CD14-positive monocyte (primary cell): ENCODE results near the gene PHACTR4. TPM values are rescaled to one million over a fixed set of nuclear protein-coding genes. Genes with fewer than 3 reads are reported as not detected.
A peak's percentile ranks its signal among the peaks of the same experiment; 100 is the strongest.

Source experiments
- DNase-seq, 3 donors: peaks; one replicate each; pipeline ENCODE4 v3.0.0-alpha.2; 2011 to 2022
- H2AFZ ChIP-seq: 2 replicates; pipeline ENCODE4 v1.6.0; 2012; ENCODE audit warnings: mild to moderate bottlenecking, low read depth, low read length, inconsistent platforms; ENCODE audit not compliant: insufficient read depth, poor library complexity, severe bottlenecking
- H3K27ac ChIP-seq, 2 donors: 1 replicate in 1 of 2; 2 replicates in 1 of 2; pipeline ENCODE4 v1.5.1; 2012 to 2013; ENCODE audit warnings: low read length in 2 of 2, control low read depth in 1 of 2, inconsistent platforms in 1 of 2, low read depth in 1 of 2, mild to moderate bottlenecking in 1 of 2
- H3K27me3 ChIP-seq, 2 donors: one replicate each; pipeline versions ENCODE4 v1.6.0 to v1.6.1; 2011 to 2013; ENCODE audit warnings: low read length in 2 of 2; ENCODE audit not compliant: control insufficient read depth in 2 of 2, insufficient read depth in 2 of 2
- H3K36me3 ChIP-seq, 2 donors: replicated peaks in 1 of 2; 1 replicate in 1 of 2; 2 replicates in 1 of 2; pipeline versions ENCODE4 v1.5.1 to v1.6.1; 2012 to 2013; ENCODE audit warnings: low read length in 2 of 2, control low read depth in 1 of 2, inconsistent platforms in 1 of 2, mild to moderate bottlenecking in 1 of 2; ENCODE audit not compliant: insufficient read depth in 2 of 2, control insufficient read depth in 1 of 2
- H3K4me1 ChIP-seq, 2 donors: 1 replicate in 1 of 2; 2 replicates in 1 of 2; pipeline versions ENCODE4 v1.5.1 to v1.6.1; 2012 to 2013; ENCODE audit warnings: low read length in 2 of 2, control low read depth in 1 of 2, inconsistent platforms in 1 of 2, mild to moderate bottlenecking in 1 of 2, moderate library complexity in 1 of 2; ENCODE audit not compliant: insufficient read depth in 2 of 2, control insufficient read depth in 1 of 2
- H3K4me2 ChIP-seq: replicated peaks from 2 replicates; pipeline ENCODE3; 2012; ENCODE audit warnings: low read length, moderate library complexity, mild to moderate bottlenecking; ENCODE audit not compliant: poor library complexity, severe bottlenecking; ENCODE audit errors: extremely low read depth
- H3K4me3 ChIP-seq, 3 experiments: fragments of 200-600 bp in 1 of 3; sonication (generic) in 1 of 3; replicated peaks in 1 of 3; 1 replicate in 2 of 3; 2 replicates in 1 of 3; pipeline ENCODE4 v1.5.1; 2011 to 2013; ENCODE audit warnings: low read length in 3 of 3, mild to moderate bottlenecking in 3 of 3, control low read depth in 2 of 3, low read depth in 2 of 3, inconsistent platforms in 1 of 3, moderate library complexity in 1 of 3
- H3K79me2 ChIP-seq: 2 replicates; pipeline ENCODE4 v1.6.0; 2012; ENCODE audit warnings: mild to moderate bottlenecking, control low read depth, inconsistent platforms, low read length, moderate library complexity; ENCODE audit not compliant: insufficient read depth
- H3K9ac ChIP-seq: 2 replicates; pipeline ENCODE4 v1.6.0; 2017; ENCODE audit warnings: low read length, mild to moderate bottlenecking; ENCODE audit not compliant: insufficient read depth, poor library complexity, severe bottlenecking
- H3K9me3 ChIP-seq, 2 donors: replicated peaks in 1 of 2; 1 replicate in 1 of 2; 2 replicates in 1 of 2; pipeline versions ENCODE4 v1.5.1 to v1.6.1; 2012 to 2013; ENCODE audit warnings: low read length in 2 of 2, control low read depth in 1 of 2; ENCODE audit not compliant: control insufficient read depth in 1 of 2, insufficient read depth in 1 of 2
- H4K20me1 ChIP-seq: 2 replicates; pipeline ENCODE4 v1.6.0; 2012; ENCODE audit warnings: mild to moderate bottlenecking, low read length, control low read depth, moderate library complexity; ENCODE audit not compliant: insufficient read depth
- H3K27ac Mint-ChIP-seq, 7 donors: one replicate each; pipeline ENCODE4 v1.8.0; 2020; ENCODE audit warnings: mild to moderate bottlenecking in 7 of 7, mixed read lengths in 7 of 7, moderate library complexity in 6 of 7, inconsistent platforms in 2 of 7
- H3K27me3 Mint-ChIP-seq, 3 donors: one replicate each; pipeline ENCODE4 v1.8.0; 2021 to 2022; ENCODE audit warnings: low read depth in 3 of 3, mild to moderate bottlenecking in 3 of 3, mixed read lengths in 3 of 3, moderate library complexity in 3 of 3, inconsistent platforms in 1 of 3
- H3K36me3 Mint-ChIP-seq, 2 donors: one replicate each; pipeline ENCODE4 v1.8.0; 2020; ENCODE audit warnings: mixed read lengths in 2 of 2, inconsistent platforms in 1 of 2, mild to moderate bottlenecking in 1 of 2
- H3K4me1 Mint-ChIP-seq: one replicate; pipeline ENCODE4 v1.8.0; 2020; ENCODE audit warnings: mild to moderate bottlenecking, mixed read lengths
- H3K4me3 Mint-ChIP-seq, 2 donors: one replicate each; pipeline ENCODE4 v1.8.0; 2020; ENCODE audit warnings: mild to moderate bottlenecking in 2 of 2, mixed read lengths in 2 of 2, moderate library complexity in 1 of 2
- H3K9me3 Mint-ChIP-seq, 7 donors: one replicate each; pipeline ENCODE4 v1.8.0; 2020 to 2022; ENCODE audit warnings: mixed read lengths in 7 of 7, mild to moderate bottlenecking in 6 of 7, moderate library complexity in 6 of 7, inconsistent platforms in 2 of 7
- CTCF ChIP-seq: fragments of 200-600 bp; IDR thresholded peaks from one replicate; pipeline ENCODE4 v1.8.0; 2022; ENCODE audit warnings: antibody characterized with exemption, mild to moderate bottlenecking
- WGBS: methylation state at CpG from one replicate; pipeline ENCODE4 v1.1.5; 2013; ENCODE audit warnings: missing lambda C conversion rate; ENCODE audit not compliant: insufficient coverage; 5-methylcytosine and 5-hydroxymethylcytosine counted together
- intact Hi-C, 2 donors: fragments of 100-400 bp; cut with micrococcal nuclease; formaldehyde crosslinking; loops; one replicate each; pipeline versions ENCODE4 v1.15.0 to v1.15.1; 2023
- polyA plus RNA-seq, 3 donors: library from polyadenylated mRNA; depleted of rRNA in 1 of 3; unstranded in 2 of 3; stranded (reverse) in 1 of 3; fragments of 300-500 nt in 2 of 3; fragments of >200 nt in 1 of 3; fragmentation: Illumina TruSeq in 2 of 3; gene quantifications; 1 replicate in 2 of 3; 2 replicates in 1 of 3; pipeline ENCODE4 v1.2.3, GENCODE V29; 2012 to 2021

PHACTR4 gene
- polyA plus RNA-seq, 3 donors, result 2.9 to 9.7 (median 2.9) TPM

- Histone ChIP-seq H3K9me3 (no peaks in the 10 kb centered on the region), H4K20me1 (peaks cover 10% of the 10 kb centered on the region), H3K4me2 (no peak overlapping the region), H3K36me3 (peaks cover 0 to 13% of the 10 kb centered on the region in 2 donors), H2AFZ (no peak overlapping the region), H3K79me2 (peaks cover 11% of the 10 kb centered on the region), H3K27me3 (no peaks in the 10 kb centered on the region), H3K27ac (no peak overlapping the region), H3K4me3 (no peak overlapping the region), H3K9ac (no peak overlapping the region), H3K4me1 (peaks cover 8 to 12% of the 10 kb centered on the region in 2 donors)
- intact Hi-C loops, result no loop called here
- Mint-ChIP-seq H3K4me1 (peaks cover 13% of the 10 kb centered on the region), H3K27me3 (peaks cover 0 to 2% (median 0%) of the 10 kb centered on the region in 3 donors), H3K27ac (no peak overlapping the region), H3K4me3 (no peak overlapping the region), H3K9me3 (no peaks in the 10 kb centered on the region), H3K36me3 (peaks cover 3 to 14% of the 10 kb centered on the region in 2 donors)
- TF ChIP-seq CTCF, result no peak
- no peak for DNase-seq
- no CpG with 5 or more reads among the region's 2 CpGs for WGBS
Measured at GRCh38 chr1:28436211-28436769, 66.8 kb downstream of the PHACTR4 start.

GRCh38 chr1:28437264-28437923 lies 67.9 kb downstream of the PHACTR4 start:
- Histone ChIP-seq H3K27me3 (no peaks in the 10 kb centered on the region), H3K9ac (no peak overlapping the region)
- H3K4me1 Mint-ChIP-seq, result peaks cover 13% of the 10 kb centered on the region

More at GRCh38 chr1:28437264-28437923, 67.9 kb downstream of the PHACTR4 start:
- Histone ChIP-seq H3K27ac (peak overlapping the region in 1 of 2 donors; percentile 58), H3K4me1 (peaks cover 8 to 12% of the 10 kb centered on the region in 2 donors), H3K9me3 (no peaks in the 10 kb centered on the region), H3K4me2 (peak overlapping the region; percentile 40), H3K4me3 (no peak overlapping the region), H3K36me3 (peaks cover 0 to 13% of the 10 kb centered on the region in 2 donors), H3K79me2 (peaks cover 18% of the 10 kb centered on the region), H4K20me1 (peaks cover 10% of the 10 kb centered on the region), H2AFZ (no peak overlapping the region)
- no peaks in the 10 kb centered on the region for H3K9me3 Mint-ChIP-seq
- intact Hi-C loops, result no loop called here
- peak overlapping the region in 1 of 2 donors; percentile 39 for H3K4me3 Mint-ChIP-seq
- peak overlapping the region; percentile 28 to 83 (median 65) for H3K27ac Mint-ChIP-seq
- TF ChIP-seq CTCF, result no peak
- no CpG with 5 or more reads among the region's 3 CpGs for WGBS
- DNase-seq, result peak in 2 of 3 donors; percentile 28 to 59
- peaks cover 0 to 2% (median 0%) of the 10 kb centered on the region in 3 donors for H3K27me3 Mint-ChIP-seq
- peaks cover 3 to 14% of the 10 kb centered on the region in 2 donors for H3K36me3 Mint-ChIP-seq
